H1 (cell line): Measurements from ENCODE around the gene ZNF562. TPM values are rescaled to one million over a fixed set of nuclear protein-coding genes. Genes with fewer than 3 reads are reported as not detected.

Source experiments
- CTCF ChIA-PET: fragments of 300-600 bp; sonication (Branson Sonifier 250); formaldehyde crosslinking; loops from one replicate; lab custom pipeline; 2021; ENCODE audit not compliant: partially characterized antibody; lab: Charles Lee
- POLR2A ChIA-PET: fragments of 300-600 bp; sonication (Branson Sonifier 250); formaldehyde crosslinking; loops from one replicate; lab custom pipeline; 2021; ENCODE audit warnings: inconsistent platforms; ENCODE audit not compliant: partially characterized antibody; lab: Charles Lee
- DNase-seq, 2 experiments: peaks; one replicate each; pipeline versions ENCODE4 v3.0.0 to v3.0.0-alpha.2; 2010 to 2022; ENCODE audit warnings: low spot score in 2 of 2, low read depth in 1 of 2, mixed read lengths in 1 of 2
- FAIRE-seq: peaks from 2 replicates; lab custom pipeline; 2011; peaks lifted over from hg19 to GRCh38; lab: Jason Lieb, UNC
- H2AFZ ChIP-seq: 2 replicates; pipeline ENCODE4 v1.8.1; 2012; ENCODE audit warnings: low read length, inconsistent platforms
- H2AK5ac ChIP-seq: 2 replicates; pipeline ENCODE4 v1.6.1; 2013; ENCODE audit warnings: low read depth, low read length
- H2BK120ac ChIP-seq: replicated peaks from 2 replicates; pipeline ENCODE3; 2013; ENCODE audit warnings: low read depth, low read length, inconsistent platforms
- H2BK12ac ChIP-seq: 2 replicates; pipeline ENCODE4 v1.6.1; 2013; ENCODE audit warnings: low read depth, low read length
- H2BK15ac ChIP-seq: 2 replicates; pipeline ENCODE4 v1.6.1; 2013; ENCODE audit warnings: low read length
- H2BK20ac ChIP-seq: 2 replicates; pipeline ENCODE4 v1.6.1; 2013; ENCODE audit warnings: low read length
- H2BK5ac ChIP-seq: 2 replicates; pipeline ENCODE4 v1.6.1; 2013; ENCODE audit warnings: low read depth, low read length
- H3K14ac ChIP-seq: 2 replicates; pipeline ENCODE4 v1.6.1; 2013; ENCODE audit warnings: inconsistent platforms; ENCODE audit not compliant: insufficient read length
- H3K18ac ChIP-seq: 2 replicates; pipeline ENCODE4 v1.6.1; 2013; ENCODE audit warnings: low read length; ENCODE audit errors: extremely low read depth
- H3K23ac ChIP-seq: 2 replicates; pipeline ENCODE4 v1.6.1; 2013; ENCODE audit warnings: inconsistent platforms; ENCODE audit not compliant: insufficient read length
- H3K23me2 ChIP-seq: 2 replicates; pipeline ENCODE4 v1.6.1; 2013; ENCODE audit warnings: low read depth, low read length
- H3K27ac ChIP-seq: 2 replicates; pipeline ENCODE4 v1.6.1; 2011; ENCODE audit warnings: low read depth, low read length, inconsistent platforms
- H3K27me3 ChIP-seq, 4 experiments: replicated peaks in 1 of 4; 1 replicate in 1 of 4; 2 replicates in 3 of 4; pipeline versions ENCODE4 v1.6.1 to v1.8.1; 2011 to 2013; ENCODE audit warnings: low read length in 3 of 4, mild to moderate bottlenecking in 3 of 4, inconsistent platforms in 2 of 4, mixed read lengths in 2 of 4, moderate library complexity in 1 of 4; ENCODE audit not compliant: control insufficient read depth in 3 of 4, insufficient read depth in 3 of 4; ENCODE audit errors: extremely low read depth in 1 of 4
- H3K36me3 ChIP-seq, 4 experiments: 2 replicates each; pipeline versions ENCODE4 v1.6.1 to v1.8.1; 2011 to 2013; ENCODE audit warnings: mild to moderate bottlenecking in 4 of 4, low read length in 3 of 4, moderate library complexity in 2 of 4, control low read depth in 1 of 4, inconsistent platforms in 1 of 4; ENCODE audit not compliant: insufficient read depth in 4 of 4, control insufficient read depth in 2 of 4
- H3K4ac ChIP-seq: replicated peaks from 2 replicates; pipeline ENCODE3; 2013; ENCODE audit warnings: low read length, low read depth, mixed read lengths, inconsistent platforms; ENCODE audit not compliant: insufficient read length
- H3K4me1 ChIP-seq, 4 experiments: replicated peaks in 1 of 4; 1 replicate in 1 of 4; 2 replicates in 3 of 4; pipeline versions ENCODE4 v1.6.1 to v1.8.1; 2011 to 2013; ENCODE audit warnings: low read length in 3 of 4, inconsistent platforms in 2 of 4, mixed read lengths in 1 of 4; ENCODE audit not compliant: insufficient read depth in 4 of 4, control insufficient read depth in 3 of 4
- H3K4me2 ChIP-seq, 2 experiments: 2 replicates each; pipeline versions ENCODE4 v1.6.1 to v1.8.1; 2011 to 2013; ENCODE audit warnings: low read depth in 2 of 2, low read length in 2 of 2, control low read depth in 1 of 2, inconsistent platforms in 1 of 2, mild to moderate bottlenecking in 1 of 2; ENCODE audit not compliant: insufficient read depth in 1 of 2
- H3K4me3 ChIP-seq, 4 experiments: fragments of 200-600, 300-600 bp in 1 of 4; sonication (generic), shearing (Covaris generic), sonication (Bioruptor Twin) in 1 of 4; 2 replicates each; pipeline versions ENCODE4 v1.5.1 to v1.8.1; 2011 to 2016; ENCODE audit warnings: low read length in 4 of 4, low read depth in 3 of 4, control low read depth in 2 of 4, inconsistent platforms in 2 of 4, mild to moderate bottlenecking in 2 of 4, mixed read lengths in 1 of 4, moderate library complexity in 1 of 4; ENCODE audit not compliant: insufficient read depth in 2 of 4; ENCODE audit errors: extremely low read depth in 1 of 4
- H3K56ac ChIP-seq: replicated peaks from 2 replicates; pipeline ENCODE3; 2013; ENCODE audit warnings: low read depth, mild to moderate bottlenecking, mixed read lengths, low read length, inconsistent platforms; ENCODE audit not compliant: insufficient read length
- H3K79me1 ChIP-seq: 2 replicates; pipeline ENCODE4 v1.6.1; 2013; ENCODE audit warnings: low read depth, low read length, control low read depth
- H3K79me2 ChIP-seq, 2 experiments: 2 replicates each; pipeline versions ENCODE4 v1.6.1 to v1.8.1; 2012 to 2013; ENCODE audit warnings: low read length in 2 of 2, mild to moderate bottlenecking in 2 of 2, inconsistent platforms in 1 of 2; ENCODE audit not compliant: insufficient read depth in 2 of 2, control insufficient read depth in 1 of 2
- H3K9ac ChIP-seq, 4 experiments: replicated peaks in 1 of 4; 1 replicate in 1 of 4; 2 replicates in 3 of 4; pipeline versions ENCODE4 v1.6.1 to v1.8.1; 2011 to 2013; ENCODE audit warnings: low read depth in 3 of 4, low read length in 3 of 4, control low read depth in 2 of 4, mild to moderate bottlenecking in 2 of 4, moderate library complexity in 2 of 4, inconsistent platforms in 1 of 4; ENCODE audit errors: extremely low read depth in 1 of 4
- H3K9me3 ChIP-seq, 2 experiments: 2 replicates each; pipeline versions ENCODE4 v1.6.1 to v1.8.1; 2012 to 2013; ENCODE audit warnings: mild to moderate bottlenecking in 2 of 2, moderate library complexity in 2 of 2, control low read depth in 1 of 2, inconsistent platforms in 1 of 2, low read depth in 1 of 2, low read length in 1 of 2, mixed read lengths in 1 of 2; ENCODE audit not compliant: insufficient read depth in 2 of 2
- H4K20me1 ChIP-seq, 2 experiments: replicated peaks in 1 of 2; 2 replicates each; pipeline versions ENCODE3 to v1.8.1; 2011 to 2013; ENCODE audit warnings: inconsistent platforms in 2 of 2, low read length in 2 of 2, mild to moderate bottlenecking in 1 of 2; ENCODE audit not compliant: insufficient read depth in 2 of 2, control insufficient read depth in 1 of 2
- H4K5ac ChIP-seq: 2 replicates; pipeline ENCODE4 v1.6.1; 2013; ENCODE audit warnings: low read length, low read depth, mixed read lengths, inconsistent platforms; ENCODE audit not compliant: insufficient read length
- H4K8ac ChIP-seq: 2 replicates; pipeline ENCODE4 v1.8.0; 2013; ENCODE audit warnings: mild to moderate bottlenecking, moderate library complexity, low read length, inconsistent platforms; ENCODE audit not compliant: insufficient read depth; ENCODE audit errors: extremely low read depth
- H4K91ac ChIP-seq: replicated peaks from 2 replicates; pipeline ENCODE3; 2013; ENCODE audit warnings: low read length, mixed read lengths, inconsistent platforms; ENCODE audit not compliant: insufficient read length
- BACH1 ChIP-seq: IDR thresholded peaks from 2 replicates; pipeline ENCODE4 v1.6.1; 2012; ENCODE audit warnings: low read length, improper control_type of control experiment
- CBX5 ChIP-seq: fragments of 300-800, 300-1000 bp; sonication (generic); IDR thresholded peaks from 2 replicates; pipeline ENCODE4 v1.7.1; 2016; ENCODE audit warnings: antibody characterized with exemption, low read length, low read depth
- CEBPB ChIP-seq: IDR thresholded peaks from 2 replicates; pipeline ENCODE4 v1.6.1; 2012; ENCODE audit warnings: low read depth, low read length
- GABPA ChIP-seq: IDR thresholded peaks from 2 replicates; pipeline ENCODE4 v1.6.1; 2011; ENCODE audit warnings: mild to moderate bottlenecking, low read length, moderate library complexity, borderline replicate concordance; ENCODE audit not compliant: insufficient read depth
- JUND ChIP-seq: IDR thresholded peaks from 2 replicates; pipeline ENCODE4 v1.6.1; 2011; ENCODE audit warnings: mild to moderate bottlenecking, improper control_type of control experiment, low read length
- KDM4A ChIP-seq: IDR thresholded peaks from one replicate; pipeline ENCODE4 v1.7.1; 2012; ENCODE audit warnings: low read depth, mild to moderate bottlenecking, moderate library complexity, low read length, inconsistent platforms; ENCODE audit not compliant: severe bottlenecking
- SUZ12 ChIP-seq: fragments of 200-600 bp; sonication (generic); IDR thresholded peaks from 2 replicates; pipeline ENCODE4 v1.6.1; 2012; ENCODE audit warnings: mild to moderate bottlenecking, inconsistent platforms, low read length, moderate library complexity, mixed read lengths
- TEAD4 ChIP-seq: IDR thresholded peaks from 2 replicates; pipeline ENCODE4 v1.6.1; 2012; ENCODE audit warnings: low read depth, low read length, inconsistent platforms, mixed read lengths
- YY1 ChIP-seq: IDR thresholded peaks from 2 replicates; pipeline ENCODE4 v1.6.1; 2011; ENCODE audit warnings: low read depth, mild to moderate bottlenecking, low read length
- WGBS, 2 experiments: shearing (Covaris generic) in 1 of 2; methylation state at CpG; one replicate each; pipeline versions ENCODE4 v1.1.6 to v1.1.7; 2013 to 2015; ENCODE audit warnings: low lambda C conversion rate in 2 of 2, mixed read lengths in 2 of 2, inconsistent platforms in 1 of 2, low coverage in 1 of 2, missing lambda C conversion rate in 1 of 2; ENCODE audit not compliant: insufficient replicate concordance in 2 of 2, insufficient coverage in 1 of 2, insufficient read length in 1 of 2; ENCODE audit errors: extremely low coverage in 1 of 2, missing lambda C conversion rate in 1 of 2; 5-methylcytosine and 5-hydroxymethylcytosine counted together
- polyA plus RNA-seq, 7 experiments: library from polyadenylated mRNA; depleted of rRNA in 3 of 7; stranded (reverse) in 5 of 7; unstranded in 2 of 7; fragments of >200 nt in 5 of 7; fragments of 200-250 nt in 2 of 7; gene quantifications; 1 replicate in 5 of 7; 2 replicates in 1 of 7; 4 replicates in 1 of 7; pipeline versions ENCODE4 v1.2.1 to v1.2.3, GENCODE V29; 2011 to 2013; ENCODE audit warnings: missing spikeins in 2 of 7, mixed read lengths in 2 of 7
- total RNA-seq: library from RNA; stranded (reverse); fragmentation: NEBNext Ultra II Directional; extraction: Animal tissue kit (Norgen Biotek cat#: 25700); gene quantifications from 2 replicates; pipeline ENCODE4 v1.2.1, GENCODE V29; 2021
- TF ChIP-seq, protein P1 (sequence below), 3 experiments: IDR thresholded peaks; 1 replicate in 2 of 3; 2 replicates in 1 of 3; pipeline versions ENCODE4 v1.5.1 to v1.6.1; 2011; ENCODE audit warnings: low read length in 3 of 3, mild to moderate bottlenecking in 3 of 3, inconsistent platforms in 2 of 3, low read depth in 1 of 3, moderate library complexity in 1 of 3; ENCODE audit not compliant: insufficient read depth in 1 of 3; ENCODE audit errors: control extremely low read depth in 1 of 3

The ZNF562 gene
- total and polyA plus RNA-seq, 2 of the 8 experiments (the other 6 are each of a cell fraction or from before 2014, with no cell fraction given) = 0.12 to 2.5 TPM

DNA sequence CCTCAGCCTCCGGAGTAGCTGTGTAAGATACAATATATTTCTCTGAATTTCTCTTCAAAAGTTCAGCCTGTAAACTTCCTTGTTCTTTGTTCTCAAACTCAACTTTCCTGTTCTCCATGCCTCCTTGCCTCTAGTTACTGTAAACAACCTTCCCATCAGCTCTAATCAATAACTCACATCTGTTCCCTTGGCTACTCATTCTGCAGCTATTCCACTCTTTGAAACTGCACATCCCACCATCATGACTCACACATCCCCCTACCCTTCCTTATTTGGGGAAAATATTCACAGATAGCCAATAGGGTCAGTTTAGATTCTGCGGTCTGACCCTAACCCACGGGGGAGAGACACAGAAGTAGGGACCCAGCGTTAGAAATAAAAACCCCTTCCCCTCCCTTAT lies 2.0 kb downstream of the ZNF562 start:
- H4K8ac ChIP-seq = no peak overlapping the region
- WGBS, 2 experiments = 88% methylated on average over 4 of the region's 4 CpGs; no CpG with 5 or more reads in 1 of the 2 experiments
- no peak overlapping the region for H3K4me3 ChIP-seq
- H2BK12ac ChIP-seq = no peak overlapping the region
- no peak overlapping the region for H2BK5ac ChIP-seq
- no peaks in the 10 kb centered on the region for H4K20me1 ChIP-seq
- H3K4me2 ChIP-seq = no peak overlapping the region
- no peaks in the 10 kb centered on the region for H3K23me2 ChIP-seq
- H2AFZ ChIP-seq = no peak overlapping the region
- no peak overlapping the region for H3K4ac ChIP-seq
- no peak for TF ChIP-seq KDM4A
- no peak for TF ChIP-seq GABPA
- no peak for TF ChIP-seq CEBPB
- no peak for TF ChIP-seq BACH1
- TF ChIP-seq, protein P1, sequence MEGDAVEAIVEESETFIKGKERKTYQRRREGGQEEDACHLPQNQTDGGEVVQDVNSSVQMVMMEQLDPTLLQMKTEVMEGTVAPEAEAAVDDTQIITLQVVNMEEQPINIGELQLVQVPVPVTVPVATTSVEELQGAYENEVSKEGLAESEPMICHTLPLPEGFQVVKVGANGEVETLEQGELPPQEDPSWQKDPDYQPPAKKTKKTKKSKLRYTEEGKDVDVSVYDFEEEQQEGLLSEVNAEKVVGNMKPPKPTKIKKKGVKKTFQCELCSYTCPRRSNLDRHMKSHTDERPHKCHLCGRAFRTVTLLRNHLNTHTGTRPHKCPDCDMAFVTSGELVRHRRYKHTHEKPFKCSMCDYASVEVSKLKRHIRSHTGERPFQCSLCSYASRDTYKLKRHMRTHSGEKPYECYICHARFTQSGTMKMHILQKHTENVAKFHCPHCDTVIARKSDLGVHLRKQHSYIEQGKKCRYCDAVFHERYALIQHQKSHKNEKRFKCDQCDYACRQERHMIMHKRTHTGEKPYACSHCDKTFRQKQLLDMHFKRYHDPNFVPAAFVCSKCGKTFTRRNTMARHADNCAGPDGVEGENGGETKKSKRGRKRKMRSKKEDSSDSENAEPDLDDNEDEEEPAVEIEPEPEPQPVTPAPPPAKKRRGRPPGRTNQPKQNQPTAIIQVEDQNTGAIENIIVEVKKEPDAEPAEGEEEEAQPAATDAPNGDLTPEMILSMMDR (IDR thresholded peaks at IDR 0.05; ENCODE audit: control extremely low read depth in 1 of 3, insufficient read depth in 1 of 3, low read depth in 1 of 3, low read length in 3 of 3) = no peak
- no peak for TF ChIP-seq CBX5
- TF ChIP-seq SUZ12 = no peak
- TF ChIP-seq JUND = no peak
- TF ChIP-seq TEAD4 = no peak
- TF ChIP-seq YY1 = no peak
- H2BK20ac ChIP-seq = no peak overlapping the region
- H3K4me1 ChIP-seq = no peaks in the 10 kb centered on the region
- no peak overlapping the region for H3K56ac ChIP-seq
- H3K36me3 ChIP-seq = peaks cover 0 to 4% (median 0%) of the 10 kb centered on the region in 4 experiments; a peak in 1 of 8 replicates
- no peak overlapping the region for H2BK120ac ChIP-seq
- H3K18ac ChIP-seq = no peak overlapping the region
- H3K9ac ChIP-seq = no peak overlapping the region
- H3K27ac ChIP-seq = no peak overlapping the region
- POLR2A ChIA-PET = no interaction called here
- H3K14ac ChIP-seq = no peak overlapping the region
- H2BK15ac ChIP-seq = no peak overlapping the region
- no peak overlapping the region for H3K23ac ChIP-seq
- FAIRE-seq = no peak
- no peak overlapping the region for H2AK5ac ChIP-seq
- H3K27me3 ChIP-seq = no peaks in the 10 kb centered on the region
- H3K79me1 ChIP-seq = no peaks in the 10 kb centered on the region; the same call in 1 of the 2 replicates
- peaks cover 7 to 12% of the 10 kb centered on the region in 2 experiments; a peak in 2 of 4 replicates for H3K9me3 ChIP-seq
- CTCF ChIA-PET = no interaction called here
- no peak overlapping the region for H4K91ac ChIP-seq
- no peaks in the 10 kb centered on the region for H3K79me2 ChIP-seq
- H4K5ac ChIP-seq = no peak overlapping the region
- DNase-seq = no peak
